Astrocyte (in vitro differentiated cells and primary cell): ENCODE results near the gene MTERF4.

ENCODE experiments used
- CTCF ChIP-seq: IDR thresholded peaks from 2 replicates; pipeline ENCODE4 v1.5.1; 2011; ENCODE audit warnings: low read depth, mild to moderate bottlenecking, inconsistent platforms, low read length, moderate library complexity; ENCODE audit not compliant: insufficient read depth
- EZH2 ChIP-seq: IDR thresholded peaks from 2 replicates; pipeline ENCODE4 v1.6.1; 2012; ENCODE audit warnings: mild to moderate bottlenecking, low read length, inconsistent platforms; ENCODE audit not compliant: insufficient read depth

GRCh38 chr2:241116606-241117560, 14.8 kb upstream of the MTERF4 start:
- TF ChIP-seq CTCF = no peak
- TF ChIP-seq EZH2 = no peak
